ENCODE results near the gene NOP9.

DNA sequence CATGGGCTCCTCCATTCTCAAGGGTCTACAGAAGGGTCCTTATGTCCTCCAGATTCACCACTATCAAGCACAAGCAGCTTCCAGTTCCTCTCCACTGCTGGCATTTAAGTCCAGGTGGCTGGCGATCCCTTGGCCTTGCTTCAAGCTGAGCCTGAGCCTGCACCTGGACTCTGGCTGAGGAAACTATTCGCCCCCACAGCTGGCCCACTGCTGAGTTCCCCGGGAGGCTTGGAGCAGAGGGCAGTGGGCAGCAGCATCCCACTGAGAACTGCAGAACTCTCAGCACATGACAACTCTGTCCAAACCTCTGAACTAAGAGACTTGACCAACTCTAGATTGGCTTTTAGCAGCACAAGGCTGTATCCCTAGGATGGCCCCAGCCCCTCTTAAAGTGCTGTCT is 16.9 kb upstream of the NOP9 start:
- TF ChIP-seq, protein P1, sequence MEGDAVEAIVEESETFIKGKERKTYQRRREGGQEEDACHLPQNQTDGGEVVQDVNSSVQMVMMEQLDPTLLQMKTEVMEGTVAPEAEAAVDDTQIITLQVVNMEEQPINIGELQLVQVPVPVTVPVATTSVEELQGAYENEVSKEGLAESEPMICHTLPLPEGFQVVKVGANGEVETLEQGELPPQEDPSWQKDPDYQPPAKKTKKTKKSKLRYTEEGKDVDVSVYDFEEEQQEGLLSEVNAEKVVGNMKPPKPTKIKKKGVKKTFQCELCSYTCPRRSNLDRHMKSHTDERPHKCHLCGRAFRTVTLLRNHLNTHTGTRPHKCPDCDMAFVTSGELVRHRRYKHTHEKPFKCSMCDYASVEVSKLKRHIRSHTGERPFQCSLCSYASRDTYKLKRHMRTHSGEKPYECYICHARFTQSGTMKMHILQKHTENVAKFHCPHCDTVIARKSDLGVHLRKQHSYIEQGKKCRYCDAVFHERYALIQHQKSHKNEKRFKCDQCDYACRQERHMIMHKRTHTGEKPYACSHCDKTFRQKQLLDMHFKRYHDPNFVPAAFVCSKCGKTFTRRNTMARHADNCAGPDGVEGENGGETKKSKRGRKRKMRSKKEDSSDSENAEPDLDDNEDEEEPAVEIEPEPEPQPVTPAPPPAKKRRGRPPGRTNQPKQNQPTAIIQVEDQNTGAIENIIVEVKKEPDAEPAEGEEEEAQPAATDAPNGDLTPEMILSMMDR (IDR thresholded peaks at IDR 0.05), result no peak
- TF ChIP-seq POLR2A (IDR thresholded peaks at IDR 0.05) (no peak), POLR2AphosphoS5 (IDR thresholded peaks at IDR 0.05) (no peak)

Measured in gastroesophageal sphincter (tissue), 3 donors.